Ishikawa (cell line): ENCODE measurements around the gene TYSND1.

ENCODE experiments used
- CEBPB ChIP-seq: IDR thresholded peaks from 2 replicates; pipeline ENCODE4 v1.6.1; 2012
- CREB1 ChIP-seq: IDR thresholded peaks from 2 replicates; pipeline ENCODE4 v1.6.1; 2012; ENCODE audit warnings: low read depth
- EGR1 ChIP-seq: IDR thresholded peaks from 2 replicates; pipeline ENCODE4 v1.6.1; 2012
- EP300 ChIP-seq: IDR thresholded peaks from 2 replicates; pipeline ENCODE4 v1.6.1; 2012; ENCODE audit warnings: borderline replicate concordance
- FOXM1 ChIP-seq: IDR thresholded peaks from 2 replicates; pipeline ENCODE4 v1.6.1; 2012; ENCODE audit warnings: low read depth, borderline replicate concordance
- MAX ChIP-seq: IDR thresholded peaks from 2 replicates; pipeline ENCODE4 v1.6.1; 2012
- NFIC ChIP-seq: IDR thresholded peaks from 2 replicates; pipeline ENCODE4 v1.6.1; 2012
- RAD21 ChIP-seq: IDR thresholded peaks from 2 replicates; pipeline ENCODE4 v1.6.1; 2012; ENCODE audit warnings: low read depth
- REST ChIP-seq: IDR thresholded peaks from 2 replicates; pipeline ENCODE4 v1.6.1; 2012; ENCODE audit warnings: low read depth, mild to moderate bottlenecking
- TAF1 ChIP-seq: IDR thresholded peaks from 2 replicates; pipeline ENCODE4 v1.6.1; 2012; ENCODE audit warnings: low read depth, mild to moderate bottlenecking
- TCF12 ChIP-seq: IDR thresholded peaks from 2 replicates; pipeline ENCODE4 v1.6.1; 2012; ENCODE audit warnings: low read depth
- TEAD4 ChIP-seq: IDR thresholded peaks from 2 replicates; pipeline ENCODE4 v1.6.1; 2012
- USF1 ChIP-seq: IDR thresholded peaks from 2 replicates; pipeline ENCODE4 v1.6.1; 2012
- YY1 ChIP-seq: IDR thresholded peaks from 2 replicates; pipeline ENCODE4 v1.6.1; 2012; ENCODE audit warnings: low read depth
- ZBTB7A ChIP-seq: IDR thresholded peaks from 2 replicates; pipeline ENCODE4 v1.6.1; 2012; ENCODE audit warnings: low read depth

TYSND1 gene

GRCh38 chr10:70121281-70121949 lies 25.1 kb downstream of the TYSND1 start:
- TF ChIP-seq YY1: no peak
- TF ChIP-seq TAF1: no peak
- no peak for TF ChIP-seq CREB1
- TF ChIP-seq EGR1: no peak
- no peak for TF ChIP-seq CEBPB

- TF ChIP-seq TAF1 (no peak), EP300 (no peak), TEAD4 (no peak)
These were observed 26.1 kb downstream of the TYSND1 start for GRCh38 chr10:70120417-70120816.

GRCh38 chr10:70119623-70120022 lies 26.9 kb downstream of the TYSND1 start:
- TF ChIP-seq CEBPB (no peak), YY1 (no peak), EGR1 (no peak), CREB1 (no peak), FOXM1 (no peak), EP300 (no peak), NFIC (no peak), TAF1 (no peak), TEAD4 (no peak), REST (no peak), TCF12 (no peak), ZBTB7A (no peak), MAX (no peak), RAD21 (no peak), USF1 (no peak)

GRCh38 chr10:70119197-70119596 lies 27.3 kb downstream of the TYSND1 start:
- TF ChIP-seq TEAD4 (no peak), USF1 (no peak), YY1 (no peak), EP300 (no peak), CREB1 (no peak), REST (no peak), ZBTB7A (no peak), TCF12 (no peak), FOXM1 (no peak)

GRCh38 chr10:70118196-70118595 lies 28.3 kb downstream of the TYSND1 start:
- TF ChIP-seq CREB1: no peak
- no peak for TF ChIP-seq TCF12
- no peak for TF ChIP-seq ZBTB7A
- TF ChIP-seq MAX: no peak
- no peak for TF ChIP-seq CEBPB
- no peak for TF ChIP-seq TEAD4
- no peak for TF ChIP-seq EP300
- no peak for TF ChIP-seq FOXM1

- TF ChIP-seq TAF1: no peak
- no peak for TF ChIP-seq USF1
- TF ChIP-seq YY1: no peak
- no peak for TF ChIP-seq REST
- TF ChIP-seq RAD21: no peak
- no peak for TF ChIP-seq TCF12
- TF ChIP-seq EGR1: no peak
- TF ChIP-seq FOXM1: no peak
- no peak for TF ChIP-seq EP300
- TF ChIP-seq MAX: no peak
- TF ChIP-seq CEBPB: no peak
- TF ChIP-seq TEAD4: no peak
- no peak for TF ChIP-seq NFIC
- no peak for TF ChIP-seq CREB1
- TF ChIP-seq ZBTB7A: no peak
These were observed 28.9 kb downstream of the TYSND1 start for GRCh38 chr10:70117646-70118045.
